K562 (cell line): ENCODE measurements around the gene LDB2. TPM values are rescaled to one million over a fixed set of nuclear protein-coding genes. Genes with fewer than 3 reads are reported as not detected.

Experiments
- ATAC-seq: fragments of 200-7000 bp; cut with Tn5 transposase; 3 replicates; pipeline ENCODE4 v1.9.1; 2020; ENCODE audit warnings: moderate library complexity
- BruUV-seq: library from RNA; stranded (reverse); fragments of 400-500 nt; replicated peaks from 2 replicates; lab custom pipeline; 2021; lab: Mats Ljungman, UMichigan
- CTCF ChIA-PET: fragments of 300-600 bp; formaldehyde crosslinking; extraction: SDS; loops from one replicate; lab custom pipeline; 2021; ENCODE audit warnings: low intra/inter-chr PET ratio; lab: Yijun Ruan, JAX
- POLR2A ChIA-PET: fragments of 300-600, 350-650 bp; sonication (Branson Sonifier 250); formaldehyde crosslinking; extraction: SDS; loops from one replicate; lab custom pipeline; 2021; ENCODE audit warnings: antibody characterized with exemption, inconsistent platforms; lab: Yijun Ruan, JAX
- DNase-seq, 4 experiments: peaks; one replicate each; pipeline versions ENCODE4 v3.0.0 to v3.0.0-alpha.2; 2011 to 2018; ENCODE audit warnings: low spot score in 3 of 4, mixed read lengths in 3 of 4; ENCODE audit errors: extremely low read depth in 1 of 4
- FAIRE-seq: peaks from 2 replicates; lab custom pipeline; 2011; peaks lifted over from hg19 to GRCh38; lab: Jason Lieb, UNC
- H2AFZ ChIP-seq: 2 replicates; pipeline ENCODE4 v1.6.0; 2011; ENCODE audit warnings: low read depth, low read length, control low read depth, inconsistent platforms
- H3K27ac ChIP-seq: fragments of 200-600 bp; 3 replicates; pipeline ENCODE4 v1.8.0; 2011; ENCODE audit warnings: low read depth, mild to moderate bottlenecking, control low read depth, inconsistent platforms, low read length, moderate library complexity, mixed read lengths; ENCODE audit errors: extremely low read depth
- H3K27me3 ChIP-seq, 2 experiments: fragments of 300-600 bp in 1 of 2; 2 replicates in 1 of 2; 3 replicates in 1 of 2; pipeline versions ENCODE4 v1.6.0 to v1.8.0; 2011; ENCODE audit warnings: inconsistent platforms in 2 of 2, low read length in 2 of 2, mild to moderate bottlenecking in 1 of 2, mixed read lengths in 1 of 2, moderate library complexity in 1 of 2; ENCODE audit not compliant: control insufficient read depth in 2 of 2, insufficient read depth in 2 of 2
- H3K36me3 ChIP-seq: fragments of 300-600 bp; 3 replicates; pipeline ENCODE4 v1.8.0; 2011; ENCODE audit warnings: mild to moderate bottlenecking, low read length, inconsistent platforms; ENCODE audit not compliant: control insufficient read depth, insufficient read depth
- H3K4me1 ChIP-seq, 2 experiments: fragments of 200-600 bp in 1 of 2; replicated peaks in 1 of 2; 2 replicates in 1 of 2; 3 replicates in 1 of 2; pipeline versions ENCODE4 v1.5.1 to v1.8.0; 2011; ENCODE audit warnings: inconsistent platforms in 2 of 2, low read length in 2 of 2, mild to moderate bottlenecking in 1 of 2, mixed read lengths in 1 of 2, moderate library complexity in 1 of 2; ENCODE audit not compliant: control insufficient read depth in 2 of 2, insufficient read depth in 2 of 2
- H3K4me2 ChIP-seq: 2 replicates; pipeline ENCODE4 v1.6.1; 2011; ENCODE audit warnings: low read length, control low read depth, inconsistent platforms, mixed read lengths; ENCODE audit not compliant: insufficient read depth
- H3K4me3 ChIP-seq: fragments of 200-600 bp; sonication (generic), shearing (Covaris generic); 2 replicates; pipeline ENCODE4 v1.5.1; 2016; ENCODE audit warnings: control low read depth, inconsistent platforms
- H3K79me2 ChIP-seq: fragments of 200-600 bp; 3 replicates; pipeline ENCODE4 v1.8.0; 2011; ENCODE audit warnings: low read length, inconsistent platforms; ENCODE audit not compliant: control insufficient read depth, insufficient read depth
- H3K9ac ChIP-seq, 2 experiments: 2 replicates each; pipeline versions ENCODE4 v1.6.0 to v1.6.1; 2011; ENCODE audit warnings: low read depth in 2 of 2, low read length in 2 of 2, control low read depth in 1 of 2, inconsistent platforms in 1 of 2, mild to moderate bottlenecking in 1 of 2, mixed read lengths in 1 of 2; ENCODE audit not compliant: insufficient read depth in 1 of 2
- H3K9me1 ChIP-seq: one replicate; pipeline ENCODE4 v1.6.0; 2011; ENCODE audit warnings: inconsistent platforms, mild to moderate bottlenecking, low read length, moderate library complexity; ENCODE audit not compliant: control insufficient read depth, insufficient read depth
- H3K9me3 ChIP-seq: replicated peaks from 2 replicates; pipeline ENCODE4 v1.5.1; 2011; ENCODE audit warnings: low read depth, low read length, inconsistent platforms; ENCODE audit not compliant: control insufficient read depth, insufficient read depth
- H4K20me1 ChIP-seq: replicated peaks from 2 replicates; pipeline ENCODE4 v1.6.1; 2011; ENCODE audit warnings: low read length, inconsistent platforms, mixed read lengths; ENCODE audit not compliant: control insufficient read depth, insufficient read depth
- ETS1 ChIP-seq: conservative IDR thresholded peaks from 2 replicates; pipeline ENCODE4 v1.6.1; 2011; ENCODE audit warnings: low read depth, mild to moderate bottlenecking, low read length; ENCODE audit not compliant: control insufficient read depth
- FOSL1 ChIP-seq: fragments of 200-800 bp; sonication (Bioruptor generic); conservative IDR thresholded peaks from 2 replicates; pipeline ENCODE4 v1.6.1; 2016; ENCODE audit warnings: missing genetic modification characterization, missing compliant biosample characterization
- TBP ChIP-seq: optimal IDR thresholded peaks from 2 replicates; pipeline ENCODE3; 2011; ENCODE audit warnings: low read depth, low read length, improper control_type of control experiment
- WGBS: fragments of 100-300 bp; shearing (Covaris generic); methylation state at CpG from one replicate; pipeline ENCODE4 v1.1.6; 2016; ENCODE audit warnings: low coverage, mixed read lengths; ENCODE audit not compliant: insufficient coverage; ENCODE audit errors: missing lambda C conversion rate; 5-methylcytosine and 5-hydroxymethylcytosine counted together
- in situ Hi-C: fragments of 300-500 bp; cut with MboI; formaldehyde crosslinking; loops from 4 replicates; pipeline ENCODE4 v1.15.0; 2018; ENCODE audit warnings: inconsistent platforms, mixed read lengths
- intact Hi-C: fragments of 100-400 bp; cut with micrococcal nuclease; formaldehyde crosslinking; loops from 2 replicates; pipeline ENCODE4 v1.14.2; 2022
- polyA plus RNA-seq, 8 experiments: library from polyadenylated mRNA; depleted of rRNA in 4 of 8; stranded (reverse) in 5 of 8; unstranded in 3 of 8; fragments of >200 nt; fragmentation: Nextera tagmentation in 2 of 8; fragmentation: Illumina TruSeq in 1 of 8; extraction: Ambion mirVana in 2 of 8; extraction: Trizol in 1 of 8; gene quantifications; 2 replicates each; pipeline versions ENCODE4 v1.2.1 to v1.2.3, GENCODE V29; 2011 to 2014; ENCODE audit warnings: inconsistent platforms in 1 of 8, missing spikeins in 1 of 8
- total RNA-seq, 7 experiments: library from RNA; depleted of rRNA in 6 of 7; stranded (reverse); fragments of >200 nt in 6 of 7; fragmentation: Illumina TruSeq in 2 of 7; extraction: Trizol in 2 of 7; gene quantifications; 2 replicates each; pipeline versions ENCODE4 v1.2.1 to v1.2.3, GENCODE V29; 2011 to 2021; ENCODE audit warnings: low replicate concordance in 1 of 7

LDB2 gene
- total and polyA plus RNA-seq, 9 of the 15 experiments (the other 6 are each of a cell fraction or from before 2014, with no cell fraction given): 0.10 to 0.20 TPM; not detected in 7

- ATAC-seq (no peak), FAIRE-seq (no peak), DNase-seq (no peak)
- TF ChIP-seq FOSL1 (tag) (no peak), TBP (no peak), ETS1 (no peak)
- H3K4me1 ChIP-seq: no peaks in the 10 kb centered on the region; a peak in 1 of 5 replicates
- no peak overlapping the region for H3K9ac ChIP-seq
- H3K9me1 ChIP-seq: no peaks in the 10 kb centered on the region
- no peak overlapping the region for H2AFZ ChIP-seq
- H3K27me3 ChIP-seq: no peaks in the 10 kb centered on the region
- no peak overlapping the region for H3K27ac ChIP-seq
- ChIA-PET CTCF (no interaction called here), POLR2A (interaction anchor here (0.6 kb wide), 1 partner anchor 883 kb away, joined by 3 read pairs; no protein-coding TSS in a partner anchor)
- H3K4me3 ChIP-seq: no peak overlapping the region
- H3K9me3 ChIP-seq: no peaks in the 10 kb centered on the region
- no peaks in the 10 kb centered on the region for H3K79me2 ChIP-seq
- in situ Hi-C loops (no loop called here), intact Hi-C loops (no loop called here)
- no TSS peak for BruUV-seq
- WGBS: 3% methylated on average over 3 of the region's 3 CpGs
- no peaks in the 10 kb centered on the region; the same call in 1 of the 2 replicates for H4K20me1 ChIP-seq
- H3K4me2 ChIP-seq: no peak overlapping the region
- no peaks in the 10 kb centered on the region for H3K36me3 ChIP-seq
These were observed 72.0 kb downstream of the LDB2 start for GRCh38 chr4:16826406-16826910.
